ENCODE data around the gene TBC1D16.
"Not testable (repeated sequence)": the region's sequence is repeated elsewhere in the genome, so short reads cannot be mapped to it uniquely, and the experiment has no call there.

The TBC1D16 gene

GRCh38 chr17:80005360-80006338 is 30.0 kb downstream of the TBC1D16 start:
- DNase-seq: peak in 17 of 58 donors; percentile 8 to 48 (median 19)

GRCh38 chr17:80003969-80004368 is 31.7 kb downstream of the TBC1D16 start:
- no peak for DNase-seq

GRCh38 chr17:80002690-80003490 is 32.8 kb downstream of the TBC1D16 start:
- no peak for DNase-seq

GRCh38 chr17:80002070-80002641 is 33.5 kb downstream of the TBC1D16 start:
- DNase-seq: no peak

GRCh38 chr17:80000981-80001775 is 34.5 kb downstream of the TBC1D16 start:
- DNase-seq: peak in 7 of 58 donors; percentile 16 to 61 (median 37)

- no peak for DNase-seq
Observed at GRCh38 chr17:80000136-80000535, 35.5 kb downstream of the TBC1D16 start.

- DNase-seq: no peak
Observed at GRCh38 chr17:79997011-79997660, 38.5 kb downstream of the TBC1D16 start.

- no peak for DNase-seq
Observed at GRCh38 chr17:79996291-79996690, 39.4 kb downstream of the TBC1D16 start.

- no peak for DNase-seq
Observed at GRCh38 chr17:79995696-79996095, 40.0 kb downstream of the TBC1D16 start.

GRCh38 chr17:79994602-79995001 is 41.1 kb downstream of the TBC1D16 start:
- DNase-seq: no peak

- not testable (repeated sequence) for DNase-seq
Observed at GRCh38 chr17:79994228-79994569, 41.5 kb downstream of the TBC1D16 start.

GRCh38 chr17:79993390-79994227 is 42.1 kb downstream of the TBC1D16 start:
- DNase-seq: peak in 13 of 58 donors; percentile 7 to 67 (median 28)

- DNase-seq: no peak
Observed at GRCh38 chr17:79992649-79993389, 42.9 kb downstream of the TBC1D16 start.

GRCh38 chr17:79991924-79992648 is 43.6 kb downstream of the TBC1D16 start:
- peak in 7 of 58 donors; percentile 28 to 73 (median 48) for DNase-seq

GRCh38 chr17:79991140-79991923 is 44.3 kb downstream of the TBC1D16 start:
- peak in 54 of 58 donors; percentile 19 to 87 (median 73) for DNase-seq

- DNase-seq: no peak
Observed at GRCh38 chr17:79990704-79991103, 45.0 kb downstream of the TBC1D16 start.

GRCh38 chr17:79990051-79990592 is 45.5 kb downstream of the TBC1D16 start:
- DNase-seq: no peak
